Activated CD4-positive, alpha-beta T cell treated with anti-CD3 and anti-CD28 coated beads for 36 hours (primary cell): ENCODE measurements around the gene IFIH1. TPM values are rescaled to one million over a fixed set of nuclear protein-coding genes. Genes with fewer than 3 reads are reported as not detected.

Source experiments
- ATAC-seq: fragments of 200-7000 bp; cut with Tn5 transposase; one replicate; pipeline ENCODE4 v1.10.0; 2021; ENCODE audit warnings: mild to moderate bottlenecking, moderate library complexity
- CTCF ChIA-PET: fragments of 350-600 bp; sonication (Branson Sonifier 250); formaldehyde crosslinking; loops from one replicate; lab custom pipeline; 2021; ENCODE audit warnings: antibody characterized with exemption; lab: Charles Lee
- POLR2A ChIA-PET: fragments of 350-600 bp; sonication (Branson Sonifier 250); formaldehyde crosslinking; loops from one replicate; lab custom pipeline; 2021; ENCODE audit warnings: antibody characterized with exemption, inconsistent platforms; lab: Charles Lee
- DNase-seq: peaks from one replicate; pipeline ENCODE4 v3.0.0-alpha.2; 2020
- H3K27ac Mint-ChIP-seq: one replicate; pipeline ENCODE4 v1.8.0; 2021; ENCODE audit warnings: mixed read lengths
- H3K27me3 Mint-ChIP-seq: one replicate; pipeline ENCODE4 v1.8.0; 2021; ENCODE audit warnings: mixed read lengths
- H3K36me3 Mint-ChIP-seq: one replicate; pipeline ENCODE4 v1.8.0; 2021; ENCODE audit warnings: low read depth, mixed read lengths
- H3K4me1 Mint-ChIP-seq: one replicate; pipeline ENCODE4 v1.8.0; 2021; ENCODE audit warnings: mixed read lengths
- H3K4me3 Mint-ChIP-seq: one replicate; pipeline ENCODE4 v1.8.0; 2021; ENCODE audit warnings: mild to moderate bottlenecking, moderate library complexity, mixed read lengths
- H3K9me3 Mint-ChIP-seq: one replicate; pipeline ENCODE4 v1.8.0; 2021; ENCODE audit warnings: low read depth, mixed read lengths
- intact Hi-C, 2 experiments: fragments of 100-400 bp; cut with DNase I in 1 of 2; cut with micrococcal nuclease in 1 of 2; formaldehyde crosslinking; loops; one replicate each; pipeline versions ENCODE4 v1.14.2 to v1.15.1; 2022 to 2024; cut with DNase I, micrococcal nuclease
- total RNA-seq, 2 experiments: library from RNA; stranded (reverse); gene quantifications; one replicate each; pipeline ENCODE4 v1.2.3, GENCODE V29; 2021

IFIH1 gene
- total RNA-seq, 2 experiments from 2014 or later, result 36.8 to 42.3 TPM

DNA sequence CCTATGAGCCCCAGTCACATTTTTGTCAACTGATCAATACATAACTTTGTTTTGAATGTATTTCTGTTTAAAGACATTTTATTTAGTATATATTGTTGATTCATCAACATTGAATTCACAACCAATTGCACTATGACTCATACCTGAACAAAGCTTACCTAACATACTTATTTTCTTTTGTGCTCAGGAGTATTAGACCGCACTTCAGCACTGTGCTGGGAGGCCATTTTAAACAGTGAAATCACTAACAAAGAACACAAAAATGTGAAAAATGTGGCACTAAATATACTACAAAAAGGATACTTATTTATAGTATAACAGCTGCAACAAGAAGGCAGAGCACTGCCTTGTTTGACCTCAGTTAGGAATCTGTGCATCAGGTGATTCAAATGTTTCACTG is 12.4 kb upstream of the IFIH1 start:
- intact Hi-C loops, result no loop called here
- Mint-ChIP-seq H3K27me3 (no peaks in the 10 kb centered on the region), H3K9me3 (no peaks in the 10 kb centered on the region), H3K4me1 (no peaks in the 10 kb centered on the region), H3K36me3 (peaks cover 2% of the 10 kb centered on the region), H3K4me3 (no peak overlapping the region), H3K27ac (no peak overlapping the region)
- CTCF ChIA-PET, result no interaction called here
- POLR2A ChIA-PET, result no interaction called here
- DNase-seq, result no peak
- ATAC-seq, result no peak

GRCh38 chr2:162328424-162329157 is 10.1 kb upstream of the IFIH1 start:
- ChIA-PET POLR2A (interaction anchor here (1.1 kb wide), 1 partner anchor 10 kb away, joined by 3 read pairs; no protein-coding TSS in a partner anchor), CTCF (interaction anchor here (0.9 to 1.6 kb wide), 3 partner anchors 10 to 25 kb away, joined by 3 to 9 read pairs (median 4); partner anchors contain the start of gene IFIH1)
- Mint-ChIP-seq H3K9me3 (no peaks in the 10 kb centered on the region), H3K36me3 (peaks cover 2% of the 10 kb centered on the region), H3K27me3 (no peaks in the 10 kb centered on the region), H3K4me3 (no peak overlapping the region), H3K27ac (no peak overlapping the region), H3K4me1 (no peaks in the 10 kb centered on the region)
- ATAC-seq, result no peak
- intact Hi-C loops, result no loop called here
- no peak for DNase-seq

DNA sequence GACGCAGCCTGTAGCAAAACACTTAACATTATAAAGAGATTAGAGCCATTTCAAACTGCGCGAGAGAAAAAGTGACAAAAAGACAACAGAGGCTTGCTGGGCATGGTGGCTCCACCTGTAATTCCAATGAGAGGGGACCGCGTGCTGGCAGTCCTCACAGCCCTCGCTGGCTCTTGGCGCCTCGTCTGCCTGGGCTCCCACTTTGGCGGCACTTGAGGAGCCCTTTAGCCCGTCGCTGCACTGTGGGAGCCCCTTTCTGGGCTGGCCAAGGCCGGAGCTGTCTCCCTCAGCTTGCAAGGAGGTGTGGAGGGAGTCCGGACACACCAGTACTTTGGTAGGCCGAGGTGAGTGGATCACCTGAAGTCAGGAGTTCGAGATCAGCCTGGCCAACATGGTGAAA is 9.3 kb upstream of the IFIH1 start:
- intact Hi-C loops, result no loop called here
- CTCF ChIA-PET, result interaction anchor here (0.9 to 1.6 kb wide), 3 partner anchors 10 to 25 kb away, joined by 3 to 6 read pairs (median 4); partner anchors contain the start of gene IFIH1
- H3K4me1 Mint-ChIP-seq, result no peaks in the 10 kb centered on the region

DNA sequence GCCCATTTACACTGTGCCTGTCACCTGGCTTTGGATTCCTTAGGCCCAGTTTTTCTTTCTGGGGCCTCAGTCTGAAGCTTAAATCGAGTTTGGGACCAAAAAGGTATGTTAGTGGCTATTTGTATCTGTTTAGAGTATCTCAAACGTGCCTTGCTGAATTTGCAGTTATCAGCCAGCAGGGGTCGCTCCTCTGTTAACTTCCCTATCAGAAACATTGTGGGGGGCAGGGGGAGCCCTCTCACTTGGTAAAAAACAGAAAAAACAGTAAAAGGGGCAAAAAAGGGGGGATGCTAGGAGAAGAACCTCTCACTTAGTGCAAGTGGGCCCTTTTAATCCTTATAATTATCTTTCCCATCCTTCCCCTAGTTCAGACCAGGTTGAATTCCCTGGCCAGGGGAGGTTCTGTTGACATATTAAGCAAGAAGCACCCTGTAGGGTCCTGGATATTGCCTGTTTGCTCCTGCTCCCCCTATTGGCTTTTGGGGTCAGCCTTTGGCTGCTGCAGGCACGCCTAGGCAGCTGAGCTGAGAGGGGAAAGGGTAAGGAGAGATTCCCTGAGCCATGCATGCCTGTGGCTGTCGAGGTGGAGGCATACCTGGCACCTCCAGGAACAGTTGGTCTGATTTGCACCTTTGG is 8.8 kb upstream of the IFIH1 start:
- DNase-seq, result peak; percentile 55
- CTCF ChIA-PET, result interaction anchor here (0.9 to 1.4 kb wide), 3 partner anchors 9 to 24 kb away, joined by 3 to 6 read pairs (median 4); partner anchors contain the start of gene IFIH1

More for the DNA sequence above, 9.3 kb upstream of the IFIH1 start:
- Mint-ChIP-seq H3K27me3 (no peaks in the 10 kb centered on the region), H3K9me3 (no peaks in the 10 kb centered on the region), H3K36me3 (peaks cover 2% of the 10 kb centered on the region), H3K27ac (no peak overlapping the region), H3K4me3 (no peak overlapping the region)
- ATAC-seq, result no peak
- POLR2A ChIA-PET, result interaction anchor here (1.1 kb wide), 1 partner anchor 9 kb away, joined by 3 read pairs; no protein-coding TSS in a partner anchor
- no peak for DNase-seq

DNA sequence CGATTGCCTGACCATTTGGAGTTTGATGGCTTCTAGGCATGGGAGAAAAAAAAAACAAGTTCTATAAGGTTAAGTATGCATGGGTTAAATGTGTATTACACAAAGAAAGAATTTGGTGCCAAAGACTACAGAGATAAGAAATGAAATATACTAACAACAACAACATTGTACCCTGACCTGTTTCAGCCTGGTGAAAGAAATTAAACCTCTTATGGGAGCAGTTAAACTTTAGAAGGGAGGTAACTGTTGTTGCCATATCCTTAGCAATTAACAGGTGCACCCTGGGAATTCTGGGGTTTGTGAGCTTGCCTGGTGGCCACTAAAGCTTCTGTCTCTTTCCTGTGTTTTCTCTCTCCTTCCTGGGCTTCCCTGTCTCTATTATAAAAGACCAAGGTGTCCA is 6.5 kb upstream of the IFIH1 start:
- ChIA-PET CTCF (no interaction called here), POLR2A (no interaction called here)
- Mint-ChIP-seq H3K9me3 (no peaks in the 10 kb centered on the region), H3K4me1 (peaks cover 12% of the 10 kb centered on the region), H3K27me3 (no peaks in the 10 kb centered on the region), H3K27ac (no peak overlapping the region), H3K4me3 (no peak overlapping the region), H3K36me3 (peaks cover 2% of the 10 kb centered on the region)
- ATAC-seq (no peak), DNase-seq (no peak)
- intact Hi-C loops, result no loop called here

More for the DNA sequence above, 8.8 kb upstream of the IFIH1 start:
- ATAC-seq, result peak; percentile 55
- intact Hi-C loops, result no loop called here
- Mint-ChIP-seq H3K27me3 (no peaks in the 10 kb centered on the region), H3K4me3 (no peak overlapping the region), H3K4me1 (no peaks in the 10 kb centered on the region), H3K36me3 (peaks cover 2% of the 10 kb centered on the region), H3K27ac (no peak overlapping the region), H3K9me3 (no peaks in the 10 kb centered on the region)
- POLR2A ChIA-PET, result no interaction called here

GRCh38 chr2:162320864-162321517 is 2.5 kb upstream of the IFIH1 start:
- H3K27me3 Mint-ChIP-seq, result no peaks in the 10 kb centered on the region

DNA sequence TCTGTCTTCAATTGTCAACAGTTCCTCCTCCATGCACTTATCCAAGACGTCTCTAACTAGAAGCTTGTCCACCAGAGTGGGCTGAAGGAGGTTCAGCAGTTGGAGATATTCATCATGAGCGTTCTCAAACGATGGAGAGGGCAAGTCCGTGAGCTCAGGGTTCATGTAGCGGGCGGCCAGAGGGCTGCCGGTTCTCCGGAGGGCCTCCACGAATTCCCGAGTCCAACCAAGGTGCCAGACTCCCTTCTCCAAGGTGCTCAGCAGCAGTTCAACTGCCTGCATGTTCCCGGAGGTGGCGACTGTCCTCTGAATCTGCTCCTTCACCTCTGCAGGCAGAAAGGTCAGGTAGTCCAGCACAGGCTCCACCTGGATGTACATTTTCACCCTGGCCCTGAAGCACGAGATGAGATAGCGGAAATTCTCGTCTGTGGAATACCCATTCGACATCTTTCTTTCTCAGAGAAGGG is 590 bp downstream of the IFIH1 start:
- CTCF ChIA-PET, result interaction anchor here (0.7 to 3.2 kb wide), 10 partner anchors 9 to 775 kb away, joined by 3 to 17 read pairs (median 8); no protein-coding TSS in a partner anchor
- Mint-ChIP-seq H3K36me3 (peaks cover 25% of the 10 kb centered on the region), H3K27me3 (no peaks in the 10 kb centered on the region), H3K27ac (peak overlapping the region; percentile 88), H3K4me3 (peak overlapping the region; percentile 85), H3K4me1 (peaks cover 54% of the 10 kb centered on the region), H3K9me3 (no peaks in the 10 kb centered on the region)
- intact Hi-C loops, result loop anchor here (1.0 to 10.0 kb wide), 7 partner anchors 26 to 1183 kb away; partner anchors contain the start of genes GCA (in 2 of the 2), DPP4 (in 1 of the 2) and PSMD14 (in 1 of the 2)
- DNase-seq (peak; percentile 48), ATAC-seq (peak; percentile 3)
- POLR2A ChIA-PET, result no interaction called here

More at GRCh38 chr2:162320864-162321517, 2.5 kb upstream of the IFIH1 start:
- POLR2A ChIA-PET, result no interaction called here
- H3K4me1 Mint-ChIP-seq, result peaks cover 32% of the 10 kb centered on the region
- CTCF ChIA-PET, result interaction anchor here (0.7 to 2.4 kb wide), 2 partner anchors 17 to 263 kb away, joined by 3 to 8 read pairs; no protein-coding TSS in a partner anchor
- intact Hi-C loops, result no loop called here
- peaks cover 12% of the 10 kb centered on the region for H3K36me3 Mint-ChIP-seq
- H3K9me3 Mint-ChIP-seq, result no peaks in the 10 kb centered on the region
- H3K27ac Mint-ChIP-seq, result no peak overlapping the region
- no peak for ATAC-seq
- no peak overlapping the region for H3K4me3 Mint-ChIP-seq
- no peak for DNase-seq

GRCh38 chr2:162317058-162317742 is 1.3 kb downstream of the IFIH1 start:
- H3K9me3 Mint-ChIP-seq, result no peaks in the 10 kb centered on the region
- ChIA-PET CTCF (interaction anchor here (0.7 to 3.2 kb wide), 8 partner anchors 8 to 775 kb away, joined by 3 to 17 read pairs (median 8); no protein-coding TSS in a partner anchor), POLR2A (no interaction called here)
- peak overlapping the region; percentile 85 for H3K4me3 Mint-ChIP-seq
- H3K27ac Mint-ChIP-seq, result peak overlapping the region; percentile 88
- peaks cover 25% of the 10 kb centered on the region for H3K36me3 Mint-ChIP-seq
- no peak for ATAC-seq
- H3K27me3 Mint-ChIP-seq, result no peaks in the 10 kb centered on the region
- peaks cover 58% of the 10 kb centered on the region for H3K4me1 Mint-ChIP-seq
- intact Hi-C loops, result loop anchor here in 1 of 2 experiments (5.0 to 10.0 kb wide), 6 partner anchors 245 to 1182 kb away; partner anchors contain the start of genes DPP4 and PSMD14
- no peak for DNase-seq

DNA sequence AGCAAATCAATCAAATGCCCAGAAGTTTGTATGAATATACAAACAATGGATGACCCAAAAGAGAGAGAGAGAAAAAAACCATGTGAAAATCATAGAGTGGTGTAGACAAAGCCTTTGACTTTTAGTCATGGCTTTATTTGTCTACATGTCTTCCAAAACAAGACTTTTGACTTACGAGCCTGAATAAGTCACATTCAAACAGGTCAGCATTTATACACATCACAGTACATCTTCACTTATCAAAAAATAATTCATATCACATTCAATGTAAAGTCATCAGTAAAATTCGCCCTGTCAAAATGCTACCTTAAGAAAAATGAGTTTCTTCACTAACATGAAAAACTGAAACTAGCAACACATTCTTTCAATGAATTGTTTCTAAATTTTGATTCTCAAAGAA is 1.9 kb downstream of the IFIH1 start:
- Mint-ChIP-seq H3K4me1 (peaks cover 62% of the 10 kb centered on the region), H3K36me3 (peaks cover 26% of the 10 kb centered on the region), H3K4me3 (peak overlapping the region; percentile 85), H3K27me3 (no peaks in the 10 kb centered on the region), H3K27ac (peak overlapping the region; percentile 44), H3K9me3 (no peaks in the 10 kb centered on the region)
- CTCF ChIA-PET, result interaction anchor here (1.1 to 2.9 kb wide), 5 partner anchors 8 to 19 kb away, joined by 5 to 17 read pairs (median 9); no protein-coding TSS in a partner anchor
- ATAC-seq (no peak), DNase-seq (no peak)
- intact Hi-C loops, result loop anchor here in 1 of 2 experiments (5.0 to 10.0 kb wide), 6 partner anchors 244 to 1182 kb away; partner anchors contain the start of genes DPP4 and PSMD14
- POLR2A ChIA-PET, result no interaction called here

- Mint-ChIP-seq H3K36me3 (peaks cover 26% of the 10 kb centered on the region), H3K9me3 (no peaks in the 10 kb centered on the region), H3K27ac (peak overlapping the region; percentile 35), H3K4me3 (peak overlapping the region; percentile 85), H3K27me3 (no peaks in the 10 kb centered on the region), H3K4me1 (peaks cover 60% of the 10 kb centered on the region)
- DNase-seq (no peak), ATAC-seq (no peak)
- ChIA-PET POLR2A (no interaction called here), CTCF (interaction anchor here (1.1 to 1.9 kb wide), 3 partner anchors 14 to 163 kb away, joined by 3 to 17 read pairs (median 5); no protein-coding TSS in a partner anchor)
- intact Hi-C loops, result loop anchor here in 1 of 2 experiments (5.0 to 10.0 kb wide), 6 partner anchors 244 to 1181 kb away; partner anchors contain the start of genes DPP4 and PSMD14
Measured at GRCh38 chr2:162315938-162316337, 2.5 kb downstream of the IFIH1 start.
